ENCODE results near the gene HIPK1.

- no peak for TF ChIP-seq EZH2 (IDR thresholded peaks at IDR 0.05)
- no peak for TF ChIP-seq CTCF (IDR thresholded peaks at IDR 0.05)
- no peak for TF ChIP-seq EZH2phosphoT487 (IDR thresholded peaks at IDR 0.05)
These were observed 27.9 kb upstream of the HIPK1 start for GRCh38 chr1:113901191-113901590.
